Epithelial cell of esophagus (primary cell): ENCODE measurements around the gene RAD51B.

Experiments used
- DNase-seq: peaks from one replicate; pipeline ENCODE4 v3.0.0; 2010; ENCODE audit warnings: low read depth
- H3K4me3 ChIP-seq: 2 replicates; pipeline ENCODE4 v1.5.1; 2011; ENCODE audit warnings: mild to moderate bottlenecking, low read length, control low read depth
- CTCF ChIP-seq: IDR thresholded peaks from 2 replicates; pipeline ENCODE4 v1.5.1; 2011; ENCODE audit warnings: low read depth, mild to moderate bottlenecking, low read length, control low read depth, inconsistent platforms; ENCODE audit not compliant: insufficient read depth; ENCODE audit errors: missing control alignments

The RAD51B gene

GRCh38 chr14:68487805-68488590 lies 668.4 kb downstream of the RAD51B start:
- TF ChIP-seq CTCF, result no peak
- peak; percentile 73 for DNase-seq
- no peak overlapping the region for H3K4me3 ChIP-seq

GRCh38 chr14:68491793-68492192 lies 672.2 kb downstream of the RAD51B start:
- no peak overlapping the region for H3K4me3 ChIP-seq
- TF ChIP-seq CTCF, result no peak
- DNase-seq, result no peak

- DNase-seq, result no peak
- TF ChIP-seq CTCF, result no peak
- no peak overlapping the region for H3K4me3 ChIP-seq
Measured at GRCh38 chr14:68492381-68493151, 673.0 kb downstream of the RAD51B start.

- H3K4me3 ChIP-seq, result no peak overlapping the region
- DNase-seq, result no peak
- no peak for TF ChIP-seq CTCF
Measured at GRCh38 chr14:68493152-68493911, 673.8 kb downstream of the RAD51B start.

GRCh38 chr14:68495101-68496039 lies 675.8 kb downstream of the RAD51B start:
- DNase-seq, result peak; percentile 92
- TF ChIP-seq CTCF, result no peak
- no peak overlapping the region for H3K4me3 ChIP-seq

- TF ChIP-seq CTCF, result no peak
- no peak overlapping the region for H3K4me3 ChIP-seq
- no peak for DNase-seq
Measured at GRCh38 chr14:68497011-68497410, 677.4 kb downstream of the RAD51B start.
